ENCODE measurements around the gene RTP4. TPM values are rescaled to one million over a fixed set of nuclear protein-coding genes. Genes with fewer than 3 reads are reported as not detected.

The RTP4 gene
- total and polyA plus RNA-seq, 2 experiments from 2014 or later: 1.8 to 1.9 TPM

GRCh38 chr3:187370051-187370450 lies 1.9 kb downstream of the RTP4 start:
- Histone ChIP-seq H3K27ac (no peak overlapping the region), H3K9me3 (ENCODE audit: low read depth) (no peaks in the 10 kb centered on the region), H4K20me1 (ENCODE audit: insufficient read depth, poor library complexity, severe bottlenecking) (no peaks in the 10 kb centered on the region), H3K36me3 (replicated peaks; ENCODE audit: insufficient read depth, low read depth) (no peaks in the 10 kb centered on the region), H3K9me2 (replicated peaks; ENCODE audit: insufficient read depth) (no peaks in the 10 kb centered on the region), H3K4me1 (ENCODE audit: insufficient read depth) (no peaks in the 10 kb centered on the region), H3K79me2 (no peaks in the 10 kb centered on the region), H3K4me3 (no peak overlapping the region), H2AFZ (no peak overlapping the region), H3K4me2 (no peak overlapping the region), H3K27me3 (no peaks in the 10 kb centered on the region)
- 84% methylated on average over 3 of the region's 3 CpGs for WGBS (ENCODE audit: low lambda C conversion rate, missing lambda C conversion rate)
- DNase-seq (ENCODE audit: low spot score): no peak
- TF ChIP-seq CTCF (IDR thresholded peaks at IDR 0.05; ENCODE audit: poor library complexity): no peak
- TF ChIP-seq EZH2phosphoT487 (IDR thresholded peaks at IDR 0.05; ENCODE audit: low read depth, severe bottlenecking, unreplicated experiment): no peak
- TF ChIP-seq EZH2 (IDR thresholded peaks at IDR 0.05; ENCODE audit: borderline replicate concordance): no peak

- Histone ChIP-seq H2AFZ (no peak overlapping the region), H3K36me3 (replicated peaks; ENCODE audit: insufficient read depth, low read depth) (no peaks in the 10 kb centered on the region), H4K20me1 (ENCODE audit: insufficient read depth, poor library complexity, severe bottlenecking) (no peaks in the 10 kb centered on the region), H3K4me3 (no peak overlapping the region), H3K4me2 (no peak overlapping the region), H3K27me3 (no peaks in the 10 kb centered on the region), H3K9me3 (ENCODE audit: low read depth) (no peaks in the 10 kb centered on the region), H3K27ac (no peak overlapping the region), H3K4me1 (ENCODE audit: insufficient read depth) (no peaks in the 10 kb centered on the region), H3K9me2 (replicated peaks; ENCODE audit: insufficient read depth) (no peaks in the 10 kb centered on the region), H3K79me2 (no peaks in the 10 kb centered on the region)
- WGBS (ENCODE audit: low lambda C conversion rate, missing lambda C conversion rate): 86% methylated on average over 5 of the region's 5 CpGs
- TF ChIP-seq EZH2 (IDR thresholded peaks at IDR 0.05; ENCODE audit: borderline replicate concordance) (no peak), CTCF (IDR thresholded peaks at IDR 0.05; ENCODE audit: poor library complexity) (no peak), EZH2phosphoT487 (IDR thresholded peaks at IDR 0.05; ENCODE audit: low read depth, severe bottlenecking, unreplicated experiment) (no peak)
- DNase-seq (ENCODE audit: low spot score): no peak
Measured at GRCh38 chr3:187375581-187375980, 7.4 kb downstream of the RTP4 start.

GRCh38 chr3:187377842-187378241 lies 9.7 kb downstream of the RTP4 start:
- no peak overlapping the region for H3K27ac ChIP-seq
- WGBS (ENCODE audit: low lambda C conversion rate, missing lambda C conversion rate): 100% methylated on average over 1 of the region's 1 CpG
- no peak overlapping the region for H2AFZ ChIP-seq
- H4K20me1 ChIP-seq (ENCODE audit: insufficient read depth, poor library complexity, severe bottlenecking): no peaks in the 10 kb centered on the region
- no peak overlapping the region for H3K4me2 ChIP-seq
- no peak for DNase-seq (ENCODE audit: low spot score)
- H3K9me3 ChIP-seq (ENCODE audit: low read depth): no peaks in the 10 kb centered on the region
- H3K79me2 ChIP-seq: no peaks in the 10 kb centered on the region
- no peaks in the 10 kb centered on the region for H3K9me2 ChIP-seq (replicated peaks; ENCODE audit: insufficient read depth)
- H3K4me1 ChIP-seq (ENCODE audit: insufficient read depth): peaks cover 7% of the 10 kb centered on the region
- H3K36me3 ChIP-seq (replicated peaks; ENCODE audit: insufficient read depth, low read depth): no peaks in the 10 kb centered on the region
- H3K4me3 ChIP-seq: no peak overlapping the region
- H3K27me3 ChIP-seq: no peaks in the 10 kb centered on the region
- no peak for TF ChIP-seq CTCF (IDR thresholded peaks at IDR 0.05; ENCODE audit: poor library complexity)
- no peak for TF ChIP-seq EZH2 (IDR thresholded peaks at IDR 0.05; ENCODE audit: borderline replicate concordance)
- no peak for TF ChIP-seq EZH2phosphoT487 (IDR thresholded peaks at IDR 0.05; ENCODE audit: low read depth, severe bottlenecking, unreplicated experiment)
